IMR-90 (cell line): Measurements from ENCODE around the gene UBE2A. TPM values are rescaled to one million over a fixed set of nuclear protein-coding genes. Genes with fewer than 3 reads are reported as not detected.

Source experiments
- ATAC-seq: fragments of 200-7000 bp; cut with Tn5 transposase; 2 replicates; pipeline ENCODE4 v1.9.1; 2020; ENCODE audit warnings: low read depth, mild to moderate bottlenecking, moderate library complexity
- BruUV-seq: library from RNA; stranded (reverse); fragments of 400-500 nt; replicated peaks from 2 replicates; lab custom pipeline; 2021; lab: Mats Ljungman, UMichigan
- CTCF ChIA-PET: fragments of 300-600 bp; formaldehyde crosslinking; extraction: SDS; loops from one replicate; lab custom pipeline; 2021; ENCODE audit warnings: antibody characterized with exemption; lab: Yijun Ruan, JAX
- POLR2A ChIA-PET: fragments of 300-600 bp; sonication (Branson Sonifier 250); formaldehyde crosslinking; loops from one replicate; lab custom pipeline; 2022; ENCODE audit warnings: antibody characterized with exemption; ENCODE audit not compliant: unreplicated experiment; lab: Charles Lee
- DNase-seq: peaks from one replicate; pipeline ENCODE4 v3.0.0; 2013
- H2AFZ ChIP-seq: replicated peaks from 2 replicates; pipeline ENCODE3; 2013; ENCODE audit warnings: low read length, mild to moderate bottlenecking; ENCODE audit not compliant: poor library complexity
- H2AK5ac ChIP-seq: 2 replicates; pipeline ENCODE4 v1.6.1; 2013; ENCODE audit warnings: low read depth, low read length, inconsistent platforms
- H2AK9ac ChIP-seq: replicated peaks from 2 replicates; pipeline ENCODE3; 2013; ENCODE audit warnings: mild to moderate bottlenecking, low read depth, low read length, moderate library complexity; ENCODE audit not compliant: poor library complexity
- H2BK120ac ChIP-seq: 2 replicates; pipeline ENCODE4 v1.6.1; 2013; ENCODE audit warnings: low read depth, low read length, inconsistent platforms
- H2BK15ac ChIP-seq: 3 replicates; pipeline ENCODE4 v1.6.1; 2013; ENCODE audit warnings: low read depth, low read length, inconsistent platforms
- H2BK20ac ChIP-seq: 2 replicates; pipeline ENCODE4 v1.6.1; 2013; ENCODE audit warnings: low read depth, mild to moderate bottlenecking, inconsistent platforms, low read length, moderate library complexity
- H2BK5ac ChIP-seq: 2 replicates; pipeline ENCODE4 v1.6.1; 2013; ENCODE audit warnings: mild to moderate bottlenecking, low read depth, low read length, inconsistent platforms; ENCODE audit not compliant: poor library complexity, severe bottlenecking
- H3K14ac ChIP-seq: replicated peaks from 2 replicates; pipeline ENCODE4 v1.6.1; 2013; ENCODE audit warnings: low read depth, low read length, inconsistent platforms
- H3K18ac ChIP-seq: 2 replicates; pipeline ENCODE4 v1.6.1; 2013; ENCODE audit warnings: low read depth, low read length, control low read depth
- H3K23ac ChIP-seq: 2 replicates; pipeline ENCODE4 v1.6.1; 2013; ENCODE audit warnings: low read depth, low read length, inconsistent platforms
- H3K27ac ChIP-seq: 2 replicates; pipeline ENCODE4 v1.5.1; 2013; ENCODE audit warnings: mild to moderate bottlenecking, control low read depth, low read length; ENCODE audit not compliant: insufficient read depth
- H3K27me3 ChIP-seq: 2 replicates; pipeline ENCODE4 v1.6.1; 2013; ENCODE audit warnings: low read length; ENCODE audit not compliant: control insufficient read depth, insufficient read depth
- H3K36me3 ChIP-seq: 2 replicates; pipeline ENCODE4 v1.6.1; 2013; ENCODE audit warnings: low read length, mixed read lengths; ENCODE audit not compliant: control insufficient read depth, insufficient read depth
- H3K4ac ChIP-seq: 2 replicates; pipeline ENCODE4 v1.6.1; 2013; ENCODE audit warnings: low read depth, low read length, inconsistent platforms
- H3K4me1 ChIP-seq: 2 replicates; pipeline ENCODE4 v1.6.1; 2013; ENCODE audit warnings: low read length, mixed read lengths; ENCODE audit not compliant: control insufficient read depth, insufficient read depth
- H3K4me2 ChIP-seq: 2 replicates; pipeline ENCODE4 v1.6.1; 2013; ENCODE audit warnings: low read depth, mild to moderate bottlenecking, control low read depth, low read length, moderate library complexity
- H3K4me3 ChIP-seq: 2 replicates; pipeline ENCODE4 v1.5.1; 2013; ENCODE audit warnings: low read depth, mild to moderate bottlenecking, control low read depth, low read length, moderate library complexity; ENCODE audit not compliant: insufficient read depth
- H3K56ac ChIP-seq: 2 replicates; pipeline ENCODE4 v1.6.1; 2013; ENCODE audit warnings: low read length, inconsistent platforms; ENCODE audit not compliant: insufficient read depth; ENCODE audit errors: extremely low read depth
- H3K79me1 ChIP-seq, 2 experiments: 2 replicates each; pipeline ENCODE4 v1.6.1; 2013; ENCODE audit warnings: low read length in 2 of 2, inconsistent platforms in 1 of 2, low read depth in 1 of 2
- H3K9ac ChIP-seq: 2 replicates; pipeline ENCODE4 v1.6.1; 2013; ENCODE audit warnings: low read depth, low read length, control low read depth
- H3K9me1 ChIP-seq: 2 replicates; pipeline ENCODE4 v1.6.1; 2013; ENCODE audit warnings: low read length, inconsistent platforms; ENCODE audit not compliant: insufficient read depth
- H3K9me3 ChIP-seq: 2 replicates; pipeline ENCODE4 v1.6.1; 2013; ENCODE audit warnings: low read length; ENCODE audit not compliant: control insufficient read depth, insufficient read depth
- H4K20me1 ChIP-seq: 2 replicates; pipeline ENCODE4 v1.6.1; 2013; ENCODE audit warnings: low read length, inconsistent platforms; ENCODE audit not compliant: insufficient read depth
- H4K5ac ChIP-seq: 2 replicates; pipeline ENCODE4 v1.6.1; 2013; ENCODE audit warnings: mild to moderate bottlenecking, low read depth, low read length, control low read depth
- H4K8ac ChIP-seq, 2 experiments: 2 replicates each; pipeline ENCODE4 v1.6.1; 2013; ENCODE audit warnings: low read depth in 2 of 2, low read length in 2 of 2, control low read depth in 1 of 2, inconsistent platforms in 1 of 2
- H4K91ac ChIP-seq: 2 replicates; pipeline ENCODE4 v1.6.1; 2013; ENCODE audit warnings: low read depth, low read length, inconsistent platforms; ENCODE audit not compliant: insufficient read depth
- CTCF ChIP-seq: conservative IDR thresholded peaks from 2 replicates; pipeline ENCODE4 v1.5.1; 2012; ENCODE audit warnings: mild to moderate bottlenecking, low read depth, low read length, improper control_type of control experiment
- MAFK ChIP-seq: IDR thresholded peaks from 2 replicates; pipeline ENCODE4 v1.6.1; 2012; ENCODE audit warnings: low read depth, low read length, improper control_type of control experiment
- MAZ ChIP-seq: IDR thresholded peaks from 2 replicates; pipeline ENCODE4 v1.6.1; 2012; ENCODE audit warnings: low read depth, mild to moderate bottlenecking, low read length, improper control_type of control experiment, moderate library complexity, borderline replicate concordance
- POLR2A ChIP-seq: IDR thresholded peaks from 2 replicates; pipeline ENCODE4 v1.6.1; 2012; ENCODE audit warnings: mild to moderate bottlenecking, low read depth, low read length
- RAD21 ChIP-seq: IDR thresholded peaks from 2 replicates; pipeline ENCODE4 v1.6.1; 2012; ENCODE audit warnings: low read length, improper control_type of control experiment
- RCOR1 ChIP-seq: IDR thresholded peaks from 2 replicates; pipeline ENCODE4 v1.6.1; 2012; ENCODE audit warnings: mild to moderate bottlenecking, low read length, improper control_type of control experiment; ENCODE audit not compliant: insufficient replicate concordance
- WGBS, 2 experiments: methylation state at CpG; one replicate each; pipeline versions ENCODE4 v1.1.5 to v1.1.7; 2013; ENCODE audit warnings: missing lambda C conversion rate in 2 of 2; ENCODE audit not compliant: insufficient read length in 1 of 2; ENCODE audit errors: extremely low coverage in 2 of 2; 5-methylcytosine and 5-hydroxymethylcytosine counted together
- dilution Hi-C: fragments of 300-500 bp; cut with HindIII; formaldehyde crosslinking; loops from one replicate; pipeline ENCODE4 v1.14.3; 2018; ENCODE audit warnings: low sequenced_read_pairs; ENCODE audit not compliant: unreplicated experiment
- in situ Hi-C: fragments of 300-500 bp; cut with MboI; formaldehyde crosslinking; loops from 3 replicates; pipeline ENCODE4 v1.14.3; 2019; ENCODE audit warnings: low sequenced_read_pairs, inconsistent platforms, mixed read lengths
- intact Hi-C: fragments of 100-400 bp; cut with micrococcal nuclease; formaldehyde crosslinking; loops from 2 replicates; pipeline ENCODE4 v1.10.0; 2022
- polyA plus RNA-seq, 3 experiments: library from polyadenylated mRNA; depleted of rRNA; stranded (reverse); fragments of >200 nt; gene quantifications; 2 replicates each; pipeline ENCODE4 v1.2.3, GENCODE V29; 2012; ENCODE audit warnings: low replicate concordance in 1 of 3
- total RNA-seq: library from RNA; depleted of rRNA; stranded (reverse); fragments of >200 nt; gene quantifications from 2 replicates; pipeline ENCODE4 v1.2.3, GENCODE V29; 2012

The UBE2A gene
- total and polyA plus RNA-seq, 2 of the 4 experiments (the other 2 are of a cell fraction): 12.9 to 50.5 TPM

DNA sequence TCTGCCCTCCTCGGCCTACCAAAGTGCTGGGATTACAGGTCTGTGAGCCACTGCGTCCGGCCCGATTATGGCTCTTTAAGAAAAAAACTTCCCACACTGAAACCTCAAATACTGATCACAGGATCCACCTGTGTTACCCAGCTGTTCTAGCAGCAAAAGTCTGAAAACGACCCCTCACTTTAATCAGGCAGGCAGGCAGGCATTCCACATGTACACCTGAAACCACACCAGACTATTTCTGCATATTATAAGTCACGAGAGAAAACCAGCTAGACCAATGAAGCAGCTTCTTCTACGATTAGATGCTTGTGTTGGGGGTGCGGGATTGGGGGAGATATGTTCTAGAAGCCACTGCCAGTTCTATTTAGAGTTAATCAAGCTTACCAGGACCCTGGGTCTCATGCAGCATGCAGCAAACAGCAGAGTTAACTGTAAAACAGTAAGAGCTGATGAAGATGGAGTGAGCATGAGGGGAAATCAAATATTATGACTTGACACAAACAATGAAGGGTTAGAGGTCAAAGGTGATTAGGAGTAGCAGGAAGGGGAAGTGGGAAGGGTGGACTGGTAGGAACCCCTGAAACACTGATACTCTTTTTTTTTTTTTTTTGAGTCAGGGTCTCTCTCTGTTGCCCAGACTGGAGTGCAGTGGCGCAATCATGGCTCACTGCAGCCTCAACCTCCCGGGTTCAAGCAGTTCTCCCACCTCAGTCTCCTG is 50.7 kb downstream of the UBE2A start:
- H2BK120ac ChIP-seq: no peak overlapping the region
- H3K4me3 ChIP-seq: no peak overlapping the region
- no peak for DNase-seq
- no peak overlapping the region for H3K23ac ChIP-seq
- in situ Hi-C loops (no loop called here), intact Hi-C loops (no loop called here), dilution Hi-C loops (no loop called here)
- TF ChIP-seq RAD21: no peak
- no peak for TF ChIP-seq POLR2A
- no peak for TF ChIP-seq CTCF
- TF ChIP-seq MAFK: no peak
- no peak for TF ChIP-seq MAZ
- no peak for TF ChIP-seq RCOR1
- ChIA-PET CTCF (no interaction called here), POLR2A (no interaction called here)
- no peak overlapping the region for H4K5ac ChIP-seq
- H3K4me1 ChIP-seq: no peaks in the 10 kb centered on the region
- no peak overlapping the region for H3K14ac ChIP-seq
- BruUV-seq: no TSS peak
- no CpG with 5 or more reads among the region's 10 CpGs for WGBS, 2 experiments
- H3K56ac ChIP-seq: no peak overlapping the region
- H4K20me1 ChIP-seq: no peaks in the 10 kb centered on the region
- H2AFZ ChIP-seq: no peak overlapping the region
- H4K91ac ChIP-seq: no peak overlapping the region
- peaks cover 2% of the 10 kb centered on the region; the same call in 1 of the 2 replicates for H3K36me3 ChIP-seq
- H2BK5ac ChIP-seq: no peak overlapping the region
- H2AK5ac ChIP-seq: no peak overlapping the region
- H2BK15ac ChIP-seq: no peak overlapping the region
- H3K4me2 ChIP-seq: no peak overlapping the region
- no peaks in the 10 kb centered on the region for H3K9me3 ChIP-seq
- H4K8ac ChIP-seq: no peak overlapping the region
- ATAC-seq: no peak
- H3K27me3 ChIP-seq: no peaks in the 10 kb centered on the region
- H3K27ac ChIP-seq: no peak overlapping the region
- no peak overlapping the region for H3K4ac ChIP-seq
- H2AK9ac ChIP-seq: no peak overlapping the region
- H3K9me1 ChIP-seq: no peaks in the 10 kb centered on the region
- H3K79me1 ChIP-seq: no peaks in the 10 kb centered on the region
- H3K9ac ChIP-seq: no peak overlapping the region
- H2BK20ac ChIP-seq: no peak overlapping the region
- H3K18ac ChIP-seq: no peak overlapping the region
